Muscle layer of duodenum (tissue), 2 donors: ENCODE measurements around the gene NDUFA6.

Experiments used
- H3K27ac ChIP-seq: one replicate; pipeline ENCODE4 v1.7.0; 2013; ENCODE audit warnings: mild to moderate bottlenecking, low read length
- H3K27me3 ChIP-seq: one replicate; pipeline ENCODE4 v1.7.0; 2013; ENCODE audit warnings: low read depth, mild to moderate bottlenecking, control low read depth, low read length
- H3K36me3 ChIP-seq, 2 donors: one replicate each; pipeline ENCODE4 v1.7.0; 2013; ENCODE audit warnings: low read length in 2 of 2, control low read depth in 1 of 2, mild to moderate bottlenecking in 1 of 2; ENCODE audit not compliant: insufficient read depth in 2 of 2, control insufficient read depth in 1 of 2
- H3K4me1 ChIP-seq, 2 donors: one replicate each; pipeline ENCODE4 v1.7.0; 2013; ENCODE audit warnings: low read length in 2 of 2, mild to moderate bottlenecking in 2 of 2, control low read depth in 1 of 2, moderate library complexity in 1 of 2; ENCODE audit not compliant: insufficient read depth in 2 of 2, control insufficient read depth in 1 of 2
- H3K4me3 ChIP-seq, 2 donors: one replicate each; pipeline ENCODE4 v1.7.0; 2013; ENCODE audit warnings: low read length in 2 of 2, low read depth in 1 of 2, mild to moderate bottlenecking in 1 of 2
- H3K9me3 ChIP-seq, 2 donors: one replicate each; pipeline ENCODE4 v1.7.0; 2013; ENCODE audit warnings: low read length in 2 of 2, control low read depth in 1 of 2, mild to moderate bottlenecking in 1 of 2; ENCODE audit not compliant: control insufficient read depth in 1 of 2
- donor health status: healthy.

NDUFA6 gene

GRCh38 chr22:42052765-42053164, 37.8 kb downstream of the NDUFA6 start:
- H3K9me3 ChIP-seq: peaks cover 4 to 8% of the 10 kb centered on the region in 2 donors
- H3K36me3 ChIP-seq: peaks cover 0 to 6% of the 10 kb centered on the region in 2 donors
- no peaks in the 10 kb centered on the region for H3K4me1 ChIP-seq
- H3K27ac ChIP-seq: no peak overlapping the region
- H3K4me3 ChIP-seq: no peak overlapping the region
- H3K27me3 ChIP-seq: no peaks in the 10 kb centered on the region

GRCh38 chr22:42050641-42051180, 39.9 kb downstream of the NDUFA6 start:
- Histone ChIP-seq H3K4me3 (no peak overlapping the region), H3K4me1 (no peaks in the 10 kb centered on the region), H3K27me3 (no peaks in the 10 kb centered on the region), H3K9me3 (no peaks in the 10 kb centered on the region), H3K36me3 (no peaks in the 10 kb centered on the region), H3K27ac (no peak overlapping the region)

- no peaks in the 10 kb centered on the region for H3K27me3 ChIP-seq
- H3K27ac ChIP-seq: no peak overlapping the region
- no peaks in the 10 kb centered on the region for H3K36me3 ChIP-seq
- H3K4me1 ChIP-seq: no peaks in the 10 kb centered on the region
- H3K9me3 ChIP-seq: peaks cover 0 to 5% of the 10 kb centered on the region in 2 donors
- no peak overlapping the region for H3K4me3 ChIP-seq
Measured at GRCh38 chr22:42041784-42042183, 48.8 kb downstream of the NDUFA6 start.

- no peak overlapping the region for H3K4me3 ChIP-seq
- H3K36me3 ChIP-seq: no peaks in the 10 kb centered on the region
- no peaks in the 10 kb centered on the region for H3K4me1 ChIP-seq
- no peaks in the 10 kb centered on the region for H3K27me3 ChIP-seq
- H3K9me3 ChIP-seq: peaks cover 0 to 5% of the 10 kb centered on the region in 2 donors
- H3K27ac ChIP-seq: no peak overlapping the region
Measured at GRCh38 chr22:42039271-42039670, 51.3 kb downstream of the NDUFA6 start.
